ENCODE results near the gene JMJD1C.
"Not testable (repeated sequence)": the region's sequence is repeated elsewhere in the genome, so short reads cannot be mapped to it uniquely, and the experiment has no call there.

The JMJD1C gene

DNA sequence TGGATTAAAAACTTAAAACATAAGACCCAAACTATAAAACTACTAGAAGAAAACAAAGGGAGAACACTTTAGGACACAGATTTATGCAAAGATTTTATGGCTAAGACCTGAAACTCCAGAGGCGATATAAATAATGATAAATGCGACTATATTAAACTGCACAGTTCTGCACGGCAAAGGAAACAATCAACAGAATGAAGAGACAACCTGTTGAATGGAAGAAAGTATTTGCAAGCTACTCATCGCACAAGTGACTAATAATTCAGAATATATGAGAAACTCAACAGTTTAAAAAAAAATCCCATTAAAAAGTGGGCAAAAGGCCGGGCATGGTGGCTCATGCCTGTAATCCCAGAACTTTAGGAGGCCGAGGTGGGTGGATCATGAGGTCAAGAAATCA lies 73.6 kb downstream of the JMJD1C start:
- no peak for DNase-seq

DNA sequence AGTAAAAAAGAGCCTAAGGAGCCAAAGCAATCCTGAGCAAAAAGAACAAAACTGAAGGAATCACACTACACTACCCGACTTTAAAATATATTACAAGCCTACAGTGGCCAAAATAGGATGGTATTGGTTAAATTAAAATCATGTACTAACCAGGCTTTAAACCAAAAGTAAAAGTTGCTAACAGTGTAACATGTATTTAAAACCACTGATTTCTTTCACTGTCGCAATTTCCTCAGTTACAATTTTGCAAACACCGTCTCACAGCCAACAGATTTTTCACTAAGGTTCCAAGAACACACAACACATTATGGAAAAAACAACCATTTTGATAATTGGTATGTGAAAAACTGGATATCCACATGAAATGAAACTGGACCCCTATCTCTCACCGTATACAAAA lies 74.0 kb downstream of the JMJD1C start:
- DNase-seq = no peak

DNA sequence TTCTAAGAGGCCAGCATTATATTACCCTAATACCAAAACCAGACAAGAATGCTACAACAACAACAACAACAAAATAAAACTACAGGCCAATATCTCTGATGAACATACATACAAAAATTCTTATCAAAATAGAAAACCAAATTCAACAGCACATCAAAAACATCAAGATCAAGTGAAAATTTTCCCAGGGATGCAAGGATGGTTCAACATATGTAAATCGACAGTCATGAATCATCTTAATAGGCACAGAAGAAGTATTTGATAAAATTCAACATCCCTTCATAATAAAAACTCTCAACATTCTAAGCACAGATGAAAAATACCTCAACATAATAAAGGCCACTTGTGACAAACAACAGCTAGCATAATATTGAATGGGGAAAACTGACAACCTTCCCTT lies 75.3 kb downstream of the JMJD1C start:
- DNase-seq = peak; percentile 8

DNA sequence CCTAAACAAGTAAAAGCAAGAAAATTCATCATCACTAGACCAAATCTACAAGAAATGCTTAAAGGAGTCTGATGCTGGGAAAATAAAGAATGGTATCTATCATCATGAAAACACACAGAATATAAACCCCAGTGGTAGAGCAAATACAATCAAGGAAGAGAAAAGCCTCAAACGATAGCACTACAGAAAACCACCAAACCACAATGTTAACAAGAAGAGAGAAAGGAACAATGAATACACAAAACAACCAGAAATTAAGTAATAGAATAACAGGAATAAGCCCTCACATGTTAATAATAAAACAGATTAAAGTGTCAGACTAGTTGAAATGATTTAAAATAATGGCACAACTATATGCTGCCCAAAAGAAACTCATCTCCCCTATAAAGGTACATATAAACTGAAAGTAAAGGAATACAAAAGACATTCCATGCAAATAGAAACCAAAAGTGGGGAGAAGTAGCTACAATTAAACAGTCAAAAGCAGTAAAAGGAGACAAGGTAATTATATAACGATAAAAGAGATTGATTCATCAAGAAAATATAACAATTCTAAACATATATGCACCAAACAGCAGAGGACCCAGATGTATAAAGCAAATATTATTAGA lies 77.3 kb downstream of the JMJD1C start:
- no peak for DNase-seq

DNA sequence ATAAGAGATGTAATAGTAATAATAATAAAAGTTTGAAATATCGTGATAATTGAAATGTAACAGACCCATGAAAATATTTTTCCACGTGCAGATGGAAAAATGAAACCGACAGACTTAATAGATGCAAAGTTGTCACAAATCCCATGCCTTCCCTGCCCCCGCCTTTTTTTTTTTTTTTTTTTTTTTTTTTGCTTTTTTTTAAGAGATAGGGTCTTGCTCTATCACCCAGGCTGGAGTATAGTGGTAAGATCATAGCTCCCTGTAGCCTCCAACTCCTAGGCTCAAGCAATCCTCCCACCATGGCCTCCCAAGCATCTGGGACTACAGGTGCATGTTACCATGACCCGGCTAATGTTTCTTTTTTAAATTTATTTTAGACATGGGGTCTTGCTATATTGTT lies 80.5 kb downstream of the JMJD1C start:
- DNase-seq = no peak

DNA sequence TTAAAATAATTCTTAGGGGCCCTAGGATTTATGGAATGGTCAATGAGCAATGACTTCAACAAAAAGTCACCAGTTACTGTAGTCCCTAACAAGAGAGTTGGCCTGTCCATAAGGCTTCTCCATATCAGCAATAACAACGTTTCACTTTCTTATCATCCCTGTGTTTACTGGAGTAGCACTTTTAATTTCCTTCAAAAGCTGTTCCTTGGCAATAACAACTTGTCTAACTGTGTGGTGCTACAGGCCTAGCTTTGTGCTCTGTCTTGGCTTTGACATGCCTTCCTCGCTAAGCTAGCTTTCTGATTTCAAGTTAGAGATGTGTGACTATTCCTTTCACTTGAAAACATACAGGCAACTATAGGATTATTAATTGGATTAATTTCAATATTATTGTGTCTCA lies 81.1 kb downstream of the JMJD1C start:
- no peak for DNase-seq

DNA sequence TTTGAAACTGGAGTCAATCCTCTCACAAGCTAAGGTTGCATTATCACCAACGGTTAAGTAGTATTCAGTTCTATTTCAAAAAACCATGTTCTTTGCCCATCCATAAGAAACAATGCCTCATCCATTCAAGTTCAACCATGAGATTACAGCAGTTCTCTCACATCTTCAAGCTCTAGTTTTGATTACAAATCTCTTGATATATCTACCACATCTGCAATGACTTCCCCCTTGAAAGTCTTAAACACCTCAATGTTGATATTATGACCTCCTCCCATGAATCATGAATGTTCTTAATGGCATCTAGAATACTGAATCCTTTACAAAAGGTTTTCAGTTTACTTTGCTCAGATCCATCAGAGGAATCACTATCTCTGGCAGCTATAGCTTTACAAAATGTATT lies 81.8 kb downstream of the JMJD1C start:
- no peak for DNase-seq

DNA sequence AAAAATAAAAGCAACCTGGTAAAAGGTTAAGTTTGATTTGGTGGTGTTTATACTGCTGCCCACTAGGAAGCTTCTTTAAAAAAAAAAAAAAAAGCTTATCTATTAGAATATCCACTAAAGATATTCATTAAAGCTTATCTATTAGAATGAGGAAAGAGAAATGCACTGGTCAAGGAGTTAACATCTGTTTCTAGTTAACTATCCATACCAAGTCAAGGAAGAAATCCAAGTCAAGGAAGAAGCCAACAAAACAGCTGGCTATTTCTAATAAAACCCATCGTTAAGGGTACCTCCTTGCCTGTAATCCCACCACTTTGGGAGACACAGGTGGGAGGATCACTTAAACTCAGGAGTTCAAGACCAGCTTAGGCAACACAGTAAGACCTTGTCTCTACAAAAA lies 82.6 kb downstream of the JMJD1C start:
- no peak for DNase-seq

DNA sequence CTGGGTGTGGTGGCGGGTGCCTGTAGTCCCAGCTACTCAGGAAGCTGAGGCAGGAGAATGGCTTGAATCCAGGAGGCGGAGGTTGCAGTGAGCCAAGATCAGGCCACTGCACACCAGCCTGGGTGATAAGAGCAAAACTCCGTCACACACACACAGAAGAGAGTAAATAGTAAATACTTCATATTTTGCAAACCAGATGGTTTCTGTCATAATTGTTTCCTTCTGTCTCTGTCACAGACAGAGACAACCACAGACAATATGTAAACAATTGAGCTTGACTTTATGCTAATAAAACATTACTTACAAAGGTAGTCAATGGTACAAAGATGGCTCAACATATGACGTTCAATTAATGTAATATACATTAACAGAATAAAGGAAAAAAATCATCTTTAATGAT lies 83.7 kb downstream of the JMJD1C start:
- DNase-seq = no peak

DNA sequence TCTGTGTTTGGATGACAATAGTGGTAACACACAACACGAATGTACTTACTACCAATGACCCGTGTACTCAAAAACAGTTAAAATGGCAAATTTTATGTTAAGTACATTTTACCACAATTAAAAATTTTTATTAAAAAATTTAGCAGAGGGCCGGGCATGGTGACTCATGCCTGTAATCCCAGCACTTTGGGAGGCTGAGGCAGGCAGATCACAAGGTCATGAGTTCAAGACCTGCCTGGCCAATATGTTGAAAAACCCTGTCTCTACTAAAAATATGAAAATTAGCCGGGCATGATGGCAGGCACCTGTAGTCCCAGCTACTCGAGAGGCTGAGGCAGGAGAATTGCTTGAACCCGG lies 88.5 kb downstream of the JMJD1C start:
- not testable (repeated sequence) for DNase-seq

DNA sequence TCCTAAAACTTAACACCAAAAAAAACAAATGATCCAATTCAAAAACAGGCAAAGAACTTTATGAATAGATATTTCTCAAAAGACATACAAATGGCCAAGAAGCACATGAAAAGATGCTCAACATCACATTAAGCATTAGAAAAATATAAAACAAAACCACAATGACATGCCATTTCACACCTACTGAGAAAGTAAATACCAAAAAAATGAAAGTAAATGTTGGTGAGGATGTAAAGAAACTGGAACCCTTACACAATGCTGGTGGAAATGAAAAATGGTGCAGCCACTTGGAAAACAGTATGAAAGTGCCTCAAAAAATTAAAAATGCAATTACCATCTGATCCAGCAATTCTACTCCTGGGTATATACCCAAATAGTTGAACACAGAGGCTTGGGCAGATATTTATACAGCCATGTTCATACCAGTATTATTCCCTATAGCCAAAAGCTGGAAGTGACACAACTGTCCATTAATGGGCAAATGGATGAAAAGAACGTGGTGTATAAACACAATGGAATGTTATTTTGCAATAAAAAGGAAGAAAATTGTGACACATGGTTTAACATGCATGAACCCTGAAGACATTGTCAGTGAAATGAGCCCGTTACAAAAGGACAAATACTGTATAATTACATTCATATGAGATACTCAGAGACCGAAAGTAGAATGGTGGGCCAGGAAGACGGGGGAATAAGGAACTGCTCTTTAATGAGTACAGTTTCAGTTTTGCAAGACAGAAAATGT lies 89.0 kb downstream of the JMJD1C start:
- DNase-seq = no peak

DNA sequence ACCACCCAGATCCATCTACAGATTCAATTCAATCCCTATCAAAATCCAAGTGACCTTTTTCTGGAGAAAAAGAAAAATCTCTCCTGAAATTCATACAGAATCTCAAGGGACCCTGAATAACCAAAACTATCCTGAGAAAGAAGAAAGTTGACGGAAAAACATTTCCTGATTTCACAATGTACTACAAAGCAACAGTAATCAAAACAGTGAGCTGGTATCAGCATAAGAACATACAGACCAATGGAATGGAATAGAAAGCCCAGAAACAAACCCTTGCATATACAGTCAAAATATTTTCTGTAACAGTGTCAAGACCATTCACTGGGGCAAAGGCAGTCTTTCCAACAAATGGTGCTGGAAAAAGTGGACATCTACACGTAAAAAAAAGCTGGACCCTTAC lies 89.9 kb downstream of the JMJD1C start:
- DNase-seq = no peak

DNA sequence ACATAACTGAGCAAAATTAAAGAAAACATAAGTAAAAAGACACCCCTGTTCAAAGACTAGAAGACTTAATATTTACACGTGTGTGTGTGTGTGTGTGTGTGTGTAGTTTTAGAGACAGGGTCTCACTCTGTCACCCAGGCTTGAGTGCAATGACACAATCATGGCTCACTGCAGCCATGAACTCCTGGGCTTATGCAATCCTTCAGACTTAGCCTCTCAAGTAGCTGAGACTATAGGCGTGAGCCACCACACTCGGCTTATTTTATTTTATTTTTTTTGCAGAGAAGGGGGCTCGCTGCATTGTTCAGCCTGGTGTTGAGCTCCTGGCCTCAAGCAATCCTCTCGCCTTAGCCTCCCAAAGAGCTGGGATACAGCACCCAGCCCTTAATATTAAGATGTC lies 90.3 kb downstream of the JMJD1C start:
- DNase-seq = no peak

DNA sequence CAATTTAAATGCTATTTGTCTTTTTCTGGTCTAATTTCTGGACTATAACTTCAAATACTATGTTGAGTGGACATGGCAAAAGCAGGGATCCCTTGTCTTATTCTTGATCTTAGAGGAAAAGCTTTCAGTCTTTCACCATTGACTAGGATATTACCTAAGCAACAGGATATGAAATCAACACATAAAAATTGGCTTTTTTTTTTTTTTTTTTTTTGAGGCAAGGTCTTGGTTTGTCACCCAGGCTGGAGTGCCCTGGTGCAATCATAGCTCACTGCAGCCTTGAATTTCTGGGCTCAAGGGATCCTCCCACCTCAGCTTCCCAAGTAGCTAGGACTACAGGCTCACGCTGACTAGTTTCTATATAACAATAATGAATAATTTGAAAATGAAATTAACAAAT lies 90.8 kb downstream of the JMJD1C start:
- no peak for DNase-seq

DNA sequence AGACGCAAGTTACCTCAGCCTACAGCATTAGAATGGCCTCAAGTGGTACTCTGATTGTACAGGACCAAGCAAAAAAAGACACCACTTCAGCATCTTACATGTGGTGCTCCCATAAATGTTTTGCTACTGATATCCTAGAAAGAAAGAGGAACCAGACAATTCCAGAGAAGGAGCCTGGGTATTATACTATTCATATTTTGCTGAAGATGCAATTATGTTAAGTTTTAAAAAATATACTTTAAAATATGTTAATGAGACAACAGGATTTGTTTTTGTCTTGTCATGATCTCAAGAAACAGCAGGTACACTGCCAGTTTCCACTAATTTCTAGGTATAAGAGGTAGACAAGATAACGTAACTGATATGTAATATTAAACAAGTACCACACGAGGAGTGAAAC lies 92.6 kb downstream of the JMJD1C start:
- DNase-seq = no peak

DNA sequence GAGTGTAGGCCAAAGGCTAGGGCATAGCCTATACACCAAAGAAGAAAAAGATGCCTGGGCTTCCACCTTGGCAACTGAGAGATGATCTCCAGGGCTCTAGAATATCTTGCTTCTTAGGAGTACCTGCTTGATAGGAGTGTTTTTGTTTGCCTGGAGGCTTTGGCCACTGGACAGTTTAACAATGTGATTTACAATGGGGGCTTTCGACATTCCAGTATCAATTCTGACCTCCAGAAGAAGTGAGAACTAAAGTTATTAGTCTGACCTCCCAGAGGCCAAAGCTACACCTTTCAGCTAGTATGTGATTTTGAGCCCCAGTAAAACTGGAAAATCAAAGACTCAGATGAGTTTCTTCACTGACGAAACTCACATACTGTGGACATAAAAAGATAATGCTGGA lies 96.1 kb downstream of the JMJD1C start:
- no peak for DNase-seq

DNA sequence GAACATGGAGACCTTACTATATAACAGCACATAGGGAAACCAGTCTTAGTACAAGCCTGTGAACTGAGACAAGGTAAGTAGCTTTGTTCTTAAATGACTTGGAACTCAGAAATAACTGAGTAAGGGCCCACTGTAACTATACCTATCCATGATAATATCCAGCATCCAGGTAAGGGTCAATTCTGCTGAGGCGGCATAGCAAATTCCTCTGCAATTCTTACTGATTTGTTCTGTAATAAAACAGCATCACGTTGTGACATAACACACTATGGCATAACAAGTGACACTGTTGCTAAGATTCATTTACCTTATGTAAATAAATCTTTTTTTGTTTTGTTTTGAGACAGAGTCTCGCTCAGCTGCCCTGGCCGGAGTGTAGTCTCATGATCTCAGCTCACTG lies 97.4 kb downstream of the JMJD1C start:
- DNase-seq = no peak

DNA sequence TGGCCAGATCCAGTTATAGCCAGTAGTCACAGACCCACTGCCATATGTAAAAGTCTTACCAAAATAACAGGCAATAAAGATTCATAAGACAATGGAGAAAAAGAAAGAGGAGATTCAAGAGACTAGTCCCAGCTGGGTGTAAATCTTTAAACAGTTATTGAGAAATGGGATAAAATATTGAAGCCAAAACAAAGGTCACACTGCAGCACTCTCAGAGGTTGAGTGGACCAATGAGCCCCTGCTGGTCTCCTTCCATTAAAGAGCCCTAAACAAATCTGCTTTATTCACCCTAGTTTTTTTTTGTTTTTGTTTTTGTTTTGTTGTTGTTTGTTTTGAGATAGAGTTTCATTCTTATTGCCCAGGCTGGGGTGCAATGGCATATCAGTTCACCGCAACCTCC lies 98.8 kb downstream of the JMJD1C start:
- no peak for DNase-seq

DNA sequence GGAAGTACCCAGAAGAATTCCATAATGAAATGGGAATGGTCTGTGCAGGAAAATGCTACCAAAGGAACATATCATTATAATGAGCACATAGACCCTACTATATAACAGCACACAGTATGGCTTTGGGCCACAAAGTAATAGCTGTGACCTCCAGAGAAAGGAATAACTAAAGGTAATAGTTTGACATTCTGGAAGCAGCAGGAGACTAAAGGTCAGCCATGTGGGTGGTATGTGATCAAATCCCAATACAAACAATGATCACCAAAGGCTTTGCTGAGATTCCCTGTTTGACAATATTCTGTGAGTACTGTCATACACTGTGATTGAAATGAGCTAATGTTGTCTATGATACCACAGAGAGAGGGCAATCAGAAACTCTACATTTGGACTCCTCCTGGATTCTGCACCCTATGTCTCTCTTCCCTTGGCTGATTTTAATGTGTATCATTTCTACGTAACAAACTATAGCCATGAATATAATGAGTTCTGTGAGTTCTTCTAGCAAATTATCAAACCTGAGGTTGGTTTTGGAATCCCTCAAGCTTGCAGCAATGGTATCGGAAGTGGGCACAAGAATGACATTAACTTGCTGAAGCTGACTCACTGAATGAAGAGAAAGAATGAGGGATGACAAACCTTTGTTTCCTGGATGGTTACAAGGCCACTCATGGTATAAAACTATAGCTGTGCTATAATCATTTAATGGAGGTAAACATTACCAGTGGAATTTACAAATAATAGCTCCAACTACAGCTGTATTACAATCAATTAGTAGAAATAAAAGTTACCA lies 99.6 kb downstream of the JMJD1C start:
- no peak for DNase-seq

DNA sequence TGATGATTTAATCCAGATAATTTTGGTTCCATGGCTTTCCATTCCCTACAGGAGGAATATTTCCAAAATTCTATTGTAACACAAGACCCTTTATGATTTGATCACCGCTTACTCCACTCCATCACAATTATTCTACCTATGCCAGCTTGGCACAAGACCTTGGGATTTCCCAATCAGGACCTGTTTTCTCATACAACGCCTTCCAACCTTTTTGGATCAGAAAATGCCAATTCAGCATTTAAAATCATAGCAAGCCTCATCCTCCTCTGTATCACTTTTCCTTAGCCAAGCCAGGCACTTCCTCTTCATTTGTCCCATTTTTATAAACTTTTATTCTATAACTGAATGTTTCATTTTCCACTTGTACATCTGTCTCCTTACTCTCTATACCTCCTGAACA lies 100.9 kb downstream of the JMJD1C start:
- DNase-seq = no peak

DNA sequence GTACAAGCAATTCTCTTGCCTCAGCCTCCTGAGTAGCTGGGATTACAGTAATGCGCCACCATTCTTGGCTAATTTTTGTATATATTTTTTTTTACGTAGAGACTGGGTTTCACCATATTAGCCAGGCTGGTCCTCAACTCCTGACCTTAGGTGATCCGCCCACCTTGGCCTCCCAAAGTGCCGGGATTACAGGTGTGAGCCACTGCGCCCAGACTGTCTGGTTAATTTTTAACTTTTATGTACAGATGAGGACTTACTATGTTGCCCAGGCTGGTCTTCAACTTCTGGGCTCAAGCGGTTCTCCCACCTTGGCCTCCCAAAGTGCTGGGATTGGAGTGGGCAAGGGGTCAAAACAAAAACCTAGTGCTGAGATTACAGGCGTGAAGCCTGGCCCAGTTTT lies 101.8 kb downstream of the JMJD1C start:
- DNase-seq = no peak

DNA sequence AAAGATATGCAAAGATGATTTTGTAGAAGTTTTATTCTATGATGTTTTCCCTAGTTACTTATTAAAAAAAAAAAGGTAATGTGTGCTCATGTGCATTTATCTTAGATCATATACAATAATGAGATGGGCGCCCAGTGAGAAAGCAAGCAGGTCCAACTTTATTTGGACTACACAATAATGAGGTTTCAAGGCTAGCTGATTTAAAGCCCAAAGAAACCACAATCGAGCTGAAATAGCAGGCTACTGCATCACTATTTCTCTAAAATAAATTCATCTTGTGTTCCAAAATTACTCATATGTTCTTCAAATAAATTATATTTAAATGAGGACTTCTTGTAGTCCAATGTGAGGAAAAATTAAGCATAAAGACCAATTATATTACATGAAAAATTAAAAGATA lies 110.1 kb downstream of the JMJD1C start:
- DNase-seq = no peak

DNA sequence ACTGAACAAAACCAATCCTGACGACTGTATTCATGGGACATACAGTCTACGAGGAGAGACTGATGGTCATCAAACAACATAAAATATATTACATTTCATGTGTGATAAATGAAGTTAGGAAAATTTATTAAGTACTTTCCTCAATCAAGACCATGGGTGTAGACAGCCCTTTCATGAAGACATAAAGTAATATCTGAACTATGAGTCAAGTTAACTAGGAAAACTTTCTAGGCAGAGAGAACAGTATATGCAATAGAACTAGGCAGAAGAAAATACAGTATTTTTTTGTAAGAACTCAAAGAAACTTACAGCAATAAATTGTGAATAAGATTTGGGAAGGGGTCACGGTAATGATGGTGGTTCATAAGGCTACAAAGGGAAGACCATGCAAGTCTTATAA lies 112.8 kb downstream of the JMJD1C start:
- no peak for DNase-seq

DNA sequence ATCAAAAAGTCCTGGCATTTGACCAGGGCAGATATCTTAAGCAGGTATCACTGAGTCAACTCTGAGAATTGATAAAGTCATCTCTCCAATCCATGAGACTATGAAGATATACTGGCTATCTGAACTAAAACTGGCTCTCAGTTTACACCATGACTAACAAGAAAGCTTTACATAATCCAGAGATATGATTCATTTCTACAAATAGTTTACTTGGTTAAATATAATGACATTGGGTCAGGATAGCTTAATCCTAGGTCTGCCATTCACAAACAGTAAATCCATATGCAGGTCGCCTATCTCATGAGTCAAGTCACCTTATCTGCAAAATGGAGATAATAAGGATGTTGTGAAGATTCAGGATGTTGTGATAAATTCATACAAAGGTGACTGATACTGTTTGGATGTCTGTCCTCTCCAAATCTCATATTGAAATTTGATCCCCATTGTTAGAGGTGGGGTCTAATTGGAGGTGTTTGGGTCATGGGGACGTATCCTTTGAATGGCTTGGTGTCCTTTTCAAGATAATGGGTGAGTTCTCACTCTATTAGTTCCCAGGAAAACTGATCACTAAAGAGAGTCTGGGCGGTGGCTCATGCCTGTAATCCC lies 117.4 kb downstream of the JMJD1C start:
- DNase-seq = no peak

All from eye (tissue), 1 donor.